HL-60 (cell line): ENCODE results near the gene LILRB2.
A peak's percentile ranks its signal among the peaks of the same experiment; 100 is the strongest.
"Not testable (repeated sequence)": the region's sequence is repeated elsewhere in the genome, so short reads cannot be mapped to it uniquely, and the experiment has no call there.

Source experiments
- DNase-seq, 2 experiments: peaks; one replicate each; pipeline ENCODE4 v3.0.0-alpha.2; 2010 to 2020; ENCODE audit warnings: low read depth in 1 of 2, low spot score in 1 of 2
- H3K27ac ChIP-seq: fragments of 250-450 bp; sonication (Bioruptor Pico); replicated peaks from 2 replicates; pipeline ENCODE4 v1.5.1; 2020; ENCODE audit warnings: mild to moderate bottlenecking, moderate library complexity
- H3K27me3 ChIP-seq: fragments of 250-450 bp; sonication (Bioruptor Pico); 2 replicates; pipeline ENCODE4 v1.5.1; 2021; ENCODE audit warnings: mild to moderate bottlenecking, moderate library complexity; ENCODE audit not compliant: insufficient read depth, poor library complexity, severe bottlenecking
- H3K4me3 ChIP-seq: replicated peaks from 2 replicates; pipeline ENCODE4 v1.5.1; 2011; ENCODE audit warnings: mild to moderate bottlenecking, control low read depth, low read length; ENCODE audit not compliant: insufficient read depth
- GABPA ChIP-seq: IDR thresholded peaks from 2 replicates; pipeline ENCODE4 v1.6.1; 2012; ENCODE audit warnings: low read depth
- POLR2AphosphoS5 ChIP-seq: IDR thresholded peaks from 2 replicates; pipeline ENCODE4 v1.6.1; 2012; ENCODE audit warnings: low read depth
- SPI1 ChIP-seq: IDR thresholded peaks from 2 replicates; pipeline ENCODE4 v1.6.1; 2012; ENCODE audit warnings: low read depth, mild to moderate bottlenecking, borderline replicate concordance
- TF ChIP-seq, protein P1 (sequence below): IDR thresholded peaks from one replicate; pipeline ENCODE4 v1.5.1; 2011; ENCODE audit warnings: low read length, control low read depth, inconsistent platforms; ENCODE audit not compliant: insufficient read depth
- TF ChIP-seq, protein P2 (sequence below): IDR thresholded peaks from 2 replicates; pipeline ENCODE4 v1.6.1; 2012; ENCODE audit warnings: low read depth; ENCODE audit not compliant: insufficient replicate concordance

The LILRB2 gene

DNA sequence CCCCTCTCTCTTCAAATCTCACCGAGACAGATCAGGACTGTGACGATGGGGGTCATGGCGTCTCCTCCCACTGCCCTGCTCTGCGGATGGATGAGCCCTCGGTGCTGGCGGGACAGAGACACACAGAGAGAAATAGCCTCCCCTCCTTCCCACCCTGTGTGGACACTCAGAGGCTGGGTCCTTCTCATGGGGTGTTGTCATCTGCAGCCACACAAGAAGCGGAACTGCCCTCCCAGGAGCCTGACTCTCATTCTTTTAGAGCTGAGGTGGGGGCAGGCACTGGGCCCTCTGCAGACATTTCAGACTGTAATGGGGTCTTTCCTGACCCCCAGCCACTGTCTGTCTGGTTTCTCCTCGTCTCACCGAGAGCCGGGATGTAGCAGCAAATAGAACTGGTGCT lies 469 bp downstream of the LILRB2 start:
- peak in 1 of 2 experiments; percentile 72 for DNase-seq
- peak overlapping the region; percentile 20 for H3K4me3 ChIP-seq
- peak overlapping the region; percentile 67 for H3K27ac ChIP-seq
- not testable (repeated sequence) for H3K27me3 ChIP-seq
- TF ChIP-seq SPI1: peak; percentile 82

DNA sequence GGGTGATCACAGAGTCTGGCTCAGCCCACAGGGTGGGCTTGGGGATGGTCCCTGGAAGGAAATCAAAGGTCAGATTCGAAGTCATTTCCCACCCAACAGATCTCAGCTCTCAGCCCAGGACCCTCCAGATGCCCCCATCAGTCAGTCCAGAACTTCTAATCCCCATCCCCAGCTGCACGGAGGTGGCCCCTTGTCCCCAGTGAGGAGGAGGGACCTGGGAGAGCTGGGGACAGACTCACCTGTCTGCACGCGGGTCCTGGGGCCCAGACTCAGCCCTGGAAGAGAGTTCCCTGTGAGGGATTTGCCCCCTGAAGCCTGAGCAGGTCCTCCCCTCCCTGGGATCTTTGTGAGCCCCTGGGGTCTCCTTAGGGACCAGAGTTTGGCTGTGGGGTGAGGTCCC lies 885 bp downstream of the LILRB2 start:
- DNase-seq, H3K27me3 ChIP-seq: not testable (repeated sequence)
- Histone ChIP-seq H3K4me3 (peak overlapping the region; percentile 20), H3K27ac (peak overlapping the region; percentile 67)

DNA sequence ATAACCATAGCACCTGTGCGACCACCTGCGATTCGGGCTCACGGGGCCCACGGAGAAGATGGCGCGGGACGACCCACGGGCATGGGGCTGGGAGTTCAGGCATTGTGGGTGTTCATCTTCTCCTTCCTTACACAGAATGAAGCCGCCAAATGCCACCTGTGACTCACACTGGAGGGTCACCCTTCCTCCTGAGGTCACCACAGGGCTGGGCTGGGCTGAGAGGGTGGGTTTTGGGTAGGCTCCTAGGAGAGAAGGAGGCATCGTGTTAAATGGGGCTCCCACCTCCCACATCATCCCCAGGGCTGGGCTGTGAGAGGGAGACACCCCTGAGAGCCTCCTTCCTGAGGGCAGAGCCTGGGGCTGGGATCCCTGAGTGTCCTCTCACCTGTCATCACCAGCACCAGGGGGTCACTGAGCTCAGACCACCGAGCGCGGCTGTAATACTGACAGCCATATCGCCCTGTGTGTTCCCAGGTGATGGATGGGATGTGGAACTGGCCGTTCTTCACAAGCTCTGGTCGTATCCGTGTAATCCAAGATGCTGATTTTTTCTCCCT lies 1.4 kb downstream of the LILRB2 start:
- H3K4me3 ChIP-seq: peak overlapping the region; percentile 20; the same call in 1 of the 2 replicates
- TF ChIP-seq, protein P1, sequence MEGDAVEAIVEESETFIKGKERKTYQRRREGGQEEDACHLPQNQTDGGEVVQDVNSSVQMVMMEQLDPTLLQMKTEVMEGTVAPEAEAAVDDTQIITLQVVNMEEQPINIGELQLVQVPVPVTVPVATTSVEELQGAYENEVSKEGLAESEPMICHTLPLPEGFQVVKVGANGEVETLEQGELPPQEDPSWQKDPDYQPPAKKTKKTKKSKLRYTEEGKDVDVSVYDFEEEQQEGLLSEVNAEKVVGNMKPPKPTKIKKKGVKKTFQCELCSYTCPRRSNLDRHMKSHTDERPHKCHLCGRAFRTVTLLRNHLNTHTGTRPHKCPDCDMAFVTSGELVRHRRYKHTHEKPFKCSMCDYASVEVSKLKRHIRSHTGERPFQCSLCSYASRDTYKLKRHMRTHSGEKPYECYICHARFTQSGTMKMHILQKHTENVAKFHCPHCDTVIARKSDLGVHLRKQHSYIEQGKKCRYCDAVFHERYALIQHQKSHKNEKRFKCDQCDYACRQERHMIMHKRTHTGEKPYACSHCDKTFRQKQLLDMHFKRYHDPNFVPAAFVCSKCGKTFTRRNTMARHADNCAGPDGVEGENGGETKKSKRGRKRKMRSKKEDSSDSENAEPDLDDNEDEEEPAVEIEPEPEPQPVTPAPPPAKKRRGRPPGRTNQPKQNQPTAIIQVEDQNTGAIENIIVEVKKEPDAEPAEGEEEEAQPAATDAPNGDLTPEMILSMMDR: no peak
- no peak for TF ChIP-seq POLR2AphosphoS5
- TF ChIP-seq SPI1: no peak
- TF ChIP-seq, protein P2, sequence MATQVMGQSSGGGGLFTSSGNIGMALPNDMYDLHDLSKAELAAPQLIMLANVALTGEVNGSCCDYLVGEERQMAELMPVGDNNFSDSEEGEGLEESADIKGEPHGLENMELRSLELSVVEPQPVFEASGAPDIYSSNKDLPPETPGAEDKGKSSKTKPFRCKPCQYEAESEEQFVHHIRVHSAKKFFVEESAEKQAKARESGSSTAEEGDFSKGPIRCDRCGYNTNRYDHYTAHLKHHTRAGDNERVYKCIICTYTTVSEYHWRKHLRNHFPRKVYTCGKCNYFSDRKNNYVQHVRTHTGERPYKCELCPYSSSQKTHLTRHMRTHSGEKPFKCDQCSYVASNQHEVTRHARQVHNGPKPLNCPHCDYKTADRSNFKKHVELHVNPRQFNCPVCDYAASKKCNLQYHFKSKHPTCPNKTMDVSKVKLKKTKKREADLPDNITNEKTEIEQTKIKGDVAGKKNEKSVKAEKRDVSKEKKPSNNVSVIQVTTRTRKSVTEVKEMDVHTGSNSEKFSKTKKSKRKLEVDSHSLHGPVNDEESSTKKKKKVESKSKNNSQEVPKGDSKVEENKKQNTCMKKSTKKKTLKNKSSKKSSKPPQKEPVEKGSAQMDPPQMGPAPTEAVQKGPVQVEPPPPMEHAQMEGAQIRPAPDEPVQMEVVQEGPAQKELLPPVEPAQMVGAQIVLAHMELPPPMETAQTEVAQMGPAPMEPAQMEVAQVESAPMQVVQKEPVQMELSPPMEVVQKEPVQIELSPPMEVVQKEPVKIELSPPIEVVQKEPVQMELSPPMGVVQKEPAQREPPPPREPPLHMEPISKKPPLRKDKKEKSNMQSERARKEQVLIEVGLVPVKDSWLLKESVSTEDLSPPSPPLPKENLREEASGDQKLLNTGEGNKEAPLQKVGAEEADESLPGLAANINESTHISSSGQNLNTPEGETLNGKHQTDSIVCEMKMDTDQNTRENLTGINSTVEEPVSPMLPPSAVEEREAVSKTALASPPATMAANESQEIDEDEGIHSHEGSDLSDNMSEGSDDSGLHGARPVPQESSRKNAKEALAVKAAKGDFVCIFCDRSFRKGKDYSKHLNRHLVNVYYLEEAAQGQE: no peak
- TF ChIP-seq GABPA: no peak
- DNase-seq: no peak
- H3K27me3 ChIP-seq: no peaks in the 10 kb centered on the region
- H3K27ac ChIP-seq: no peak overlapping the region

DNA sequence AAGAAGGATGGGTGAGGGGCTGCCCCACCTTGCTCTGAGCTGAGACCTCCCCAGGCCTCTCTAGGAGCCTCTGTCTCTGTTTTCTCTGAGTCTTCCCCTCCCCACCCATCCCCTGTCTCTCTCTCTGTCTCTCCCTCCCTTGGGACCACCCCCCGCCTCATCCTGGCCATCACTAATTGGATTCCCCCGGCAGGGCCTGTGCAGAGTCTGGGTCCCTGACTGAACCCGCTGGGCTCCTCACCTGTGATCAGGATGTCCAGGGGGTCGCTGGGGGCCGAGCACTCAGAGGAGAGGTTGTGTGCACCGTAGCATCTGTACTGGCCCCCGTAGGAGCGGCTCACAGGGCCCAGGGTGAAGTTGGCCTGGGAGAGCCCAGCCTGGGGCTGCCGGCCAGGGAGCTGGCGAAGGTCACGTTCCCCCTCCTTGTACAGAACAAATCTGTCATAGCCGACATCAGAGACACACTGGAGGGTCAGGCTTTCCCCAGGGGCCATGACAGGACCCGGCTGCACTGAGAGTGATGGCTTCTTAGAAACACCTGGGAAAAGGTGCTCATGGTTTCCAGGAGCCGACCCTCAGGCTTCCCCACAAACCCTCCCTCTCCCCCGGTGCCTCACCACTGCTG lies 2.2 kb downstream of the LILRB2 start:
- H3K27me3 ChIP-seq, H3K4me3 ChIP-seq, DNase-seq, H3K27ac ChIP-seq: not testable (repeated sequence)

DNA sequence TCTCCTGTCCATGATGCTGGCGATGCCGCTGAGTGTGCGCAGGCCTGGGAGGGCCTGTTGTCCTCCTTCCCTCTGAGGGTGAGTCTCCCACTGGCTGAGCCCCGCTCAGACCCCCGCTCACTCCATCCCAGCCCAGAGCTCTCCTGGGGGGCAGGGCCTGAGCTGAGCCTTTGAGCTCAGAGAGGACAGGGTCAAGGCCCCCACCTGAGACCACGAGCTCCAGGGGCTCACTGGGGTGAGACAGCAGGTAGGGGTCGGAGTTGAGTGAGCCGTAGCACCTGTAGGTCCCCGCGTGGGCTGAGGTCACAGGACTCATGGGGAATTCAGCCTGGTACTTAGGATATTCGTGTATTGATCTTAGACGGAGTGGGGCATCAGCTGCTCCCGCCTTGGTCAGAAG lies 2.9 kb downstream of the LILRB2 start:
- H3K27ac ChIP-seq, DNase-seq, H3K27me3 ChIP-seq, H3K4me3 ChIP-seq: not testable (repeated sequence)

DNA sequence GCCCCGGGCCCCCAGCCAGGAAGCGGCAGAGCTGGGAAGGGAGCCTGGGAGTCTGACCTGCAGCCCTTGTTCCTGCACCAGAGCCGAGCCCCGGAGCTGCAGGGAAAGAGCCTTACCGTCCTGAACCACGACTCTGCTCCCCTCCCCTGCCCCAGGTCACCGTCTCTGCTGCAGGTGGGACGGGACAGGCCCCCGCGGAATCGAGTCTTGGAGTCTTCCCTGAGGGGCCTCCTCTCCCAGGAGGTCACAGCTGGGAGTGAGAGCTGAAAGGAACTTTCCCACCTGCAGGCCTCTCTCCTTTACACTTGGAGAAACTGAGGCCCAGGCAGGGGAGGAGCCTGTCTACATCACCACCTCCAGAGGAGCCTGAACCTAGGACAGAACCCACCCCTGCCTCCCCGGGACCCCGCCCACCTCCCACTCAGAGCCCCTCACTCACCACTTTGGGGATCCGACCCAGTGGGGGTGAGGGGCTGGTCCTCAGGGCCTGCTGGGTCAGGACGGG lies 3.7 kb downstream of the LILRB2 start:
- not testable (repeated sequence) for H3K27ac ChIP-seq, H3K4me3 ChIP-seq, H3K27me3 ChIP-seq

DNA sequence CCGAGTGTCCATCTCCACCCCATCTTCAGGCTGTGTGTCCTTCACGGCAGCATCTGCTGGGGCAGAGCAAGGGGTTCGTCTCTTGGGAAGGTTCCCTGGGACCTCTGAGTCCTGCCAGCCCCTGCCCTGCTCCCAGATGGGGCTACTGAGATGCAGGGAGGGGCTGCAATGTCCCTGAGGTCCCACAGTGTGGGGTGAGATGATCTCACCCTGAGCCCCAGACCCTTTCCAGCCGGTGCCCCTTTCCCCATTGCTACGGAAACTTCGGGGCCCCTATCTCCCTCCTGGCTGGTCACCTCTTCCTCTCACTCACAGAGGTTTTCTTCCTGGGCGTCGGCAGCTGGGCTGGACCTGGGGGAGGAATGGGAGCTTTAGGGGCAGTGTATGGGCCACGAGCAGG lies 5.0 kb downstream of the LILRB2 start:
- no peak overlapping the region for H3K27ac ChIP-seq
- TF ChIP-seq POLR2AphosphoS5: no peak
- TF ChIP-seq SPI1: no peak
- TF ChIP-seq, protein P2: no peak
- TF ChIP-seq, protein P1: no peak
- TF ChIP-seq GABPA: no peak
- no peak for DNase-seq
- no peak overlapping the region for H3K4me3 ChIP-seq
- H3K27me3 ChIP-seq: no peaks in the 10 kb centered on the region

More for the DNA sequence above, 3.7 kb downstream of the LILRB2 start:
- not testable (repeated sequence) for DNase-seq

DNA sequence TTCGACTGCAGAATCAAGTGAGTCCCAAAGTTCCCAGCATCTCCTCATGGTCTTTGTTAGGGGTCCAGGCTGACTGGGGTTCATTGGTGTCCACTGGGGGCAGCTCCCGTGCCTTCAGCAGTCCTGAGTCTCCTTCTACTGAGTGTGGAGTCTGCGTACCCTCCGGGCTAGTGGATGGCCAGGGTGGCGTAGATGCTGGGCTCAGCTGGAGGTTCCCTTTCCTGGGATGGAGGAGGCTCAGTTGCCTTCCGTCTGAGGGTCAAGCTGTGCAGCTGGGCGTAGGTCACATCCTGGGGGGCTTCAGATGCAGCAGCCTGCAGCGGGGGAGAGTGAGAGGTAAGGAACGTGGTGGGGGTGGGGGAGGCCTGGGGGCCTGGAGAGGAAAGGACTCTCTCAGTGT lies 6.4 kb downstream of the LILRB2 start:
- not testable (repeated sequence) for H3K27ac ChIP-seq, H3K4me3 ChIP-seq, DNase-seq, H3K27me3 ChIP-seq
